HG03025 (cell line): ENCODE results near the gene STIM2.
"Not testable (repeated sequence)": the region's sequence is repeated elsewhere in the genome, so short reads cannot be mapped to it uniquely, and the experiment has no call there.

ENCODE experiments used
- ATAC-seq: cut with Tn5 transposase; IDR thresholded peaks from one replicate; pipeline ENCODE4 v1.9.1; 2021; ENCODE audit warnings: mild to moderate bottlenecking, moderate library complexity; ENCODE audit not compliant: unreplicated experiment, low FRiP score

STIM2 gene

DNA sequence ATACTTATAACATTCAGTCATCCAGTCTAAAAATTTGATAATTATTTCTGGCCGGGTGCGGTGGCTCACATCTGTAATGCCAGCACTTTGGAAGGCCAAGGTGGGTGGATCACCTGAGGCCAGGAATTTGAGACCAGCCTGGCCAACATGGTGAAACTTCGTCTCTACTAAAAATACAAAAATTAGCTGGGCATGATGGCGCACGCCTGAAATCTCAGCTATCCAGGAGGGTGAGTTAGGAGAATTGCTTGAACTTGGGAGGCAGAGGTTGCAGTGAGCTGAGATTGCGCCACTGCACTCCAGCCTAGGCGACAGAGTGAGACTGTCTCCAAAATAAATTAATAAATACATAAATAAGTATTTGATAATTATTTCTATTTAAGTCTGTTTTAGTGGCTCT is 34.2 kb downstream of the STIM2 start:
- ATAC-seq = not testable (repeated sequence)

DNA sequence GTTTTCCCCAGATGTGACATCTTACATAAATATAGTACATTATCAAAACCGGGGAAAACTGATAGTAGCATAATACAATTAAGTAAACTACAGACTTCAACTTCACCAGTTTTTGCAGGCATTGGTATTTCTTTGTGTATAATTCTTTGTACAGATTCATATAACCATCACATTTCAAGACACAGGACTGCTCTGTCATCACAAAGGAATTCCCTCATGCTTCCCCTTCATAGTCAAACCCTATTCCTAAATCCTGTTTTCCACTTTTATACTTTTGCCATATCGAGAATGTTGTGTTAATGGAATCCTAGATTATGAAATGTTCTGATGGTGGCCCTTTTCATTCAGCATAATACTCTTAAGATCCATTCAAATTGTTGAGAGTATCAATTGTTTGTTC is 36.0 kb downstream of the STIM2 start:
- ATAC-seq = no peak

- ATAC-seq = no peak
These were observed 39.4 kb downstream of the STIM2 start for GRCh38 chr4:26899991-26900390.

GRCh38 chr4:26900765-26901164 is 40.1 kb downstream of the STIM2 start:
- no peak for ATAC-seq

DNA sequence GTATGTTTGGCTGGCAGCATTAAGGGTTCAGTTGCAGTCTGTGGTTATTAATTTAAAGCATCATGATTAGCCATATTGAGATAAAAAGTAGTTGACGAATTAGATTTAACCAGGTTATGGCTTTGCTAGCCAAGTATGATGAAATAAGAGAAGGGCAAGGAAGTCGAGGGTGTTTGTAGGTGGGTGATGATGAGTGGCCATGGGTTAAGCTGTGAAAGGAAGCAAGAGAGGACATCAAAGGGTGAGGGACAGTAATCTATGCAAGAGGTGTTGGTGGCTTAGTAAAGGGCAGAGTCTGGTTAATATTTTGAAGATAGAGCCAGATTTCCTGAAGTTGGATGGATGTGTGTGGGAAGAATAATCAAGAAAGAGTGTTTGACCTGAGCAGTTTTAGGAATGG is 44.5 kb downstream of the STIM2 start:
- ATAC-seq = no peak

DNA sequence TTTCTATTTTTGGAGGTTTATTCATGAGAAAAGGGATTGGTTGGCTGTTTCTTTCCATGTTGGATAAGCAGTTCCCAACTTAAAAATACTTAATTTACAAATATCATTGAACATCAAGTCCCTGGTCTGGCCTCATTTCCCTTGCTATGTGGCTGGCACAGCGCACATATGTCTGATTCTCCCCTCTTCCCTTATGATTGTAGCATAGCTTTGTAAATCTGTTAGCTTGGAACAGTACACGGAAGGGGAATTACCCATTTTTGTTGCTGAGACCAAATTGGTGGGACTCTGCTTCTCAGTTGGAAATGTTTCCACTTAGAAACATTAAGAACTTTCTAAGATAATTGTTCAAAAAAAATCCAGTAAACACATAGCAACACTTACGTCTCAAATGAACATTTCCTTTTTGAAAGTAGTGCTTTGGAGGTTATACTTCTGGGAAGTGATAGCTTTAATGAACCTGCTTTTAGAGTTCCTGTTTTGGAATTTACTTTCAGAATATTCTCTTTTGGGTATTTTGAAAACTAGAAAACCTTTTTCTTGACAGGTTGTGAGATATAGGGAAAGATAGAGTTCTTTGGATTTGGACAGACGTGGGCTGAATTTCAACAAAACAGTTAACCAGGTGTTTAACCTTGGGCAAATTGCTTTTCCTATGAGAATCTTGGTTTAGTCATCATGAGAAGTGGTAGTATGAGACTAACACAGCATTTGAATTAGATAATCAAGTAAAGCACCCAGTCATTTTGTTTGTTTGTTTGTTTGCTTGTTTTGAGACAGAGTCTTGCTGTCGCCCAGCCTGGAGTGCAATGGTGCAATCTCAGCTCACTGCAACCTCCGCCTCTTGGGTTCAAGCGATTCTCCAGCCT is 47.3 kb downstream of the STIM2 start:
- no peak for ATAC-seq

DNA sequence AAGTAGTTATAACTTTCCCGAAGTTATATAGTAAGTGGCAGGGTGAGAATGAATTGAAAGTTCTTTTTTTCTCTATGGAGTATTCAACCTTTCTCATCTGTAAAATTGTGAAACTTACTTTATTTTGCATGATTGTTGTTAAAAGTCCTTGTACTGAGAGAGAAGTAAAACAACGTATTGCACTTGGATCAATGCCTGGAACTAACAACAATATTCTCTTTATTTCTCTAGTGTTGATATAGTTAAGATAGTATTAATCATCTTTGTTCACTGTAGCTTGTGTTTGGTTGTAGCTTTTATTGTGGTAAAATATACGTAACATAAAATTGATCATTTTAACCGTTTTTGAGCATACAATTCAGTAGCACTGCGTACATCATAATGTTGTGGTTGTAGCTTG is 48.7 kb downstream of the STIM2 start:
- no peak for ATAC-seq

DNA sequence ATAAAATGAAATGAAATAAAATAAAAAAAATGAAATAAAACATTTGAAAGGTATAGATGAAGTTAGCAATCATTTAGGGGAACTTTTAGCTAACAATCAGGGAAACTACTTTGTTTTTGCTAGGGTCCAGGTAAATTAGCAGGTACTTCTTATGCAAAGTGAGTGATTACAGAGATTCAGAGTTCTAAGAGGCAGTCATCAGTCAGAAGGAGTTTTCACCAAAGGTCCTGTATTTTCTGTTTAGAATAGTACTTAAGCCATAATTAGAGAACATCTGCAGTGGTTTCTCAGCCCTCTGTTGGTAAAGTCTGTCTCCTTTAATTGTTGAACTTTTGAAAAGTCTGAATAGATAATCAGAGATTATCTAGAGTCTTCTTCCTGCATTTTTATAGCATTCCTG is 50.6 kb downstream of the STIM2 start:
- ATAC-seq = no peak

- ATAC-seq = no peak
These were observed 51.4 kb downstream of the STIM2 start for GRCh38 chr4:26912069-26912468.

DNA sequence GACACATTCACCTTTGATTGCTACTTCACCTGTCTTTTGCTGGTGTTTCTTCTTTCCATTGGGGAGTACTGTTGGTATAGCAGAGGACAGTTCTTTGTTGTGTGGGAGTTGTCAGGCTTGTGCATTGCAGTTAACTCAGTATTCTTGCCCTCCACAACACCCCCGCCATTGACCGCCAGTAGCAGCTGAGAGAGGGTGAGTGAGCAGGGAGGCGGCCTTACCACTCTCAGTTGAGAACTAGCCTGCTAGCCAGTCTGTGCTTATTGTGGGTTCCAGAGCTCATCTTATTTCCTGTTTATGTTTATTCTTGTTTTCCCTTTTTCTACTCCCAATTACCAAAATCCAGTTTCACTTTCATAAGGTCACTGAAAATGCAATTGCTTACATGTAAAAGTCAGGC is 52.2 kb downstream of the STIM2 start:
- ATAC-seq = peak; percentile 83

- ATAC-seq = no peak
These were observed 55.6 kb downstream of the STIM2 start for GRCh38 chr4:26916195-26916594.

GRCh38 chr4:26930964-26931363 is 70.3 kb downstream of the STIM2 start:
- ATAC-seq = no peak

DNA sequence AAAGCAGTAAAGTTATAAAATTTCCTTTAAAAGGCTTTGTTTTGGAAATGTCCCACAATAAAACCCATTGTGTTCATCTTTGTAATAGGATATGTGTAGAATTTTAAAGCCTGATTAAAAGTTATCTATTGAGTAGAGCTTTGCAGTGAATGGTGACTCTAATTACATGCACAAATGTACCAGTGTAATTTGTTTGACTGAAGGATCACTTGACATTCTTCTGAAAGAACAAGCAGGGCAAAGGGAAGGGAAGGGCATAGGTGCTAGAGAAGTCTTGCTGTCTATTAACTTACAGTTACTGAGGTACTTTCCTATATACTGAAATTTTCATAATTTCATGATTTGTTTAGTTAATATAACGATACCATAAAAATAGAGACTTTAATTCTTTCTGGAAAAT is 70.8 kb downstream of the STIM2 start:
- ATAC-seq = no peak

DNA sequence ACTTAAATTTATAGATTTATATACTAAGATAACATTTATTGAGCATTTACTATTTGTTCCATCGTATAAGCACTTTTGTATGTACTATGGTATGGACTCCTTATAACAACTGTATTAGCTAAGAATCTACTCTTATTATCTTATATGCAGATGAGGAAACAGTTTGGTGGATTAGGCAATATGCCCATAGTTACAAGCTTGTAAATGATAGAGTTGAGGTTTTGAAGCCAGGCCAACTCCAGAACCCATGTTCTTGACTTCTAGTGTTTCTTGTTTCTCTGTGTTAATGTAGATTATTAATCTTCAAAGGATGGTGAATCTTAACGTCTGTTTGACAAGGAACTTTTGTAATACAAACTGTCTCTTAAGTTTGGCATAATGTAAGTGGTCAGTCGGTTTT is 71.3 kb downstream of the STIM2 start:
- ATAC-seq = no peak

DNA sequence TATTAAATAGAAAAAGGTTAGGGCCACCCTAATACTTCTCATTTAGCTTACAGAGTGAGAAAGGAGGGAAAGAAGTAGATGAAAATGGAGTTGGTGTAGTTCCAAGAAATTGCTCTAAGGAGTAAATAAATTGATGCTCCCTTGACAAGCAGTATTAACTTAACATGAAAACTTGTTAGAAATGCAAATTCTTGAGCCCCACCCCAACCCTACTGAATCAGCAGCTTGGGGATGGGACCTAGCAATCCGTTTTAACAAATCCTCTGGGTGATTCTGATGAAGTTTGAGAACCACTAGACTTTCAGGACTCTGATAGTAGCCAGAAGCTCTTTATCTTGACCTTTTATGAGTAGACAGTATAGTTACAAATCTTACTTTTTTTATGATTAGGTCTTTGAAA is 74.8 kb downstream of the STIM2 start:
- ATAC-seq = no peak

DNA sequence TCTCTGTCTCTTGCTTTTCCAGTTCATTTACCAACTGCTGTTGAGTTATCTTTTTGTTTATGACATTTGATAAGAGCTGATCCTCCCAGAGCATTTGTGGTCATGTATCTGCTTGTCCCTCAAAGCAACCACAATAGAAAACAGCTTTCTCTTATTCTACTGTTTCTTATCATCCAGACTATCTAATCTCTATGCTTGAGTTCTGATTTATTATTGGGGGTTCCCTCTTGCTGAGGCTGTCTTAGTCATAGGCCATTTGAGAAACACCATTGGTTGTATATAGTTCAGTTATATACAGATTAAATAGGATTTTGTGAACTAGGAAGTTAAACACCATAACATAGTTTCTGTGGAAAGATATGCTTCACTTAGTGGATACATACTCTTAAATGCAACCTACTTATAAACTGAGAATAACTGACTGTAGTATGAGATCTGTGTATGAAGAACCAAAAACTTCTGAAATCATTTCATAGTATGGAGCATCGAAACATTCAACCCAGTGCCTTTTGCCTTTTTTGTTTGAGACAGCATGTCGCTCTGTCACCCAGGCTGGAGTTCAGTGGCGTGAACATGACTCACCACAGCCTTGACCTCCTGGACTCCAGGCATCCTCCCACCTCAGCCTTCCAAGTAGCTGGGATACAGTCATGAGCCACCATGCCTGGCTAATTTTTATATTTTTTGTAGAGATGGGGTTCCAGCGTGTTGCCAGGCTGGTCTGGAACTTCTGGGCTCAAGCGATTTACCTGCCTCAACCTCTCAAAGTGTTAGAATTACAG is 75.8 kb downstream of the STIM2 start:
- no peak for ATAC-seq

DNA sequence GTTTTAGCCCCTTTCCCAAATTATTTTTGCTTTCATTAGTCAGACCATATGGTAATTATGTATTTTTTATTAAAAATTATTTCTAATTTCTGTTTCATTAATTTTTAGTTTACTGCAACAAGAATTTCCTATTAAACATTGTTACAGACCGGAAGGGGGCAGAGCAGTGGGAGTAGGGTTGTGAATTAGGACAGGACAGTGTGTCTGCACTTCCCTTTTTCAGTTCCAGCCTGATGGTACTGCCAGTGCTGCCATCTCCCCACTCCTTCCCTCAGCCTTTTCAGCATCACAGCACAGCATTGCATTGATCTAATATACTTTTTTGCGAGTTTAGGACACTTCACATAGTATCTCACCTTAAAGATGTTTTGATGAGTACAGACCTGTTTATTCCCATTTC is 76.5 kb downstream of the STIM2 start:
- no peak for ATAC-seq

DNA sequence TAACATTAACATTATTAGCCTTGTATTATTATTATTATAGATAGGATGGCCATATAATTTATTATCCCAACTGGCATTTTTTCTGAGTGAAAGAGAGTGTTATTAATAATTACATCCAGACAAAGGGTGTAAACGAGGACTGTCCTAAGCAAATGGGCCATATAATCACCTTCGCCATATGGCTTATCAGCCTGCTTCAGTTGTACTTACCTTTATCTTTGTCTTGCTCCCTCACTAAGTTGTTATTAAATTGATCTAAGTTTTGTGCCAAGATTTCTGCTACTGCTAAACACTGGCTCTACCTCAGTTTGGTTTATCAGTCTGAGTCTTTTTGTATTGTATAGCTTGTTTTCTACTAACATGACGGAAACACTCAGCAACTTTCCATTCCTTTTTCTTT is 76.9 kb downstream of the STIM2 start:
- ATAC-seq = no peak

GRCh38 chr4:26938516-26938915 is 77.9 kb downstream of the STIM2 start:
- no peak for ATAC-seq

DNA sequence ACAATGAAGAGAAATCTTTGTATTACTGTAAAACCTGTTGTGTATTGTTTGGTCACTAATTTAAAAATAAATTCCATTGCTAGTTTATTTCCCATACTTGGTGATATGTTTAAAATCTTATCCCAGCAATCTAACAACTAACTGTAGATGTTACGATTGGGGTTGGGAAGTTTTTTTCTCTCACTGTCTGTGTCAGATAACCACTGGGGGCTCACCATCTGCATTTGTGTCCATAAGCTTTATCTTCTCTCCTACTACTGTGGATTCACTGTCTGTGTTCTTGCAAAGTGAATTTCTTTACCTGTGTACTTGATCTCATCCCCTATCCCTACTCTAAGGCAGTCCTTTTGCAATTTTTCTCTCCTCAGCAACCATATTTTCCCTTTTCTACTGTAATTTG is 81.3 kb downstream of the STIM2 start:
- no peak for ATAC-seq

DNA sequence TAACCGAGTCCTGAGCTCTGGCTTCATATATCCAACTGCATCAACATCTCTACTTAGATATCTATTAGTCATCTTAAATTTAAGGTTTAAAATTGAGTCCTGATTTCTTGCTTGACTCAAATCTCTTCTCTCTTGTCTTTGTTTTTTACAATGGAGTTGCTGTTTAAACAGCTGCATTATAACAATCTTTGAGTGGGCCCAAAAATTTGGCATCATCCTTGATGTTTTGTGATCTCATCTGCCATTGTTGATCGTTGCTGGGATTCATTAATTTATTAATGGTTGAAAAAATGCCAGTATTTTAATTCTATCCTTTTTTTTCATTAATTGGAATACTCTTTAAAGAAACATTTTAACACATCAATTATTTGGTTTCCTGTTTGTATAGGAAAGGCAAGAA is 82.2 kb downstream of the STIM2 start:
- no peak for ATAC-seq

DNA sequence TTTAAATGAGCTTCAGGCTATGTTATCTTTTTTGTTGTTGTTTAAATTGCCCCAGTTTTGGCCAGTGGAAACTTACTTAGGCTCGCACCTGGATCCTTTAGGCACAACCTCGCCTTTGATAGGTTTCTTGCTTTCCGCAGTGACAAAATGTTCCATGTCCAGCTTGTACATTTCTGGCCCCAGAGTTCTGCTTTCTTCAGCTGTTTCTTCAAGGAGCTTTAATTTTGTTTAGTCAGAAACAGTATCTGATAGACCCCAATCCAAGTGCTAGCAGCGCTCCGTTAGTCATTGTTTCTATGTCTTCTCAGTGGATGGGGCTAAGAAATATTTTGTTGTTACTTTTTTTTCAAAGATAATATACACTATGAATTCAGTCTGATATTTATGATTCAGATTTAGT is 82.8 kb downstream of the STIM2 start:
- no peak for ATAC-seq
